Gastrocnemius medialis (tissue), 4 donors: ENCODE data around the gene CEBPA.

Source experiments
- POLR2A ChIP-seq, 2 donors: fragments of 450-650 bp; IDR thresholded peaks; one replicate each; pipeline ENCODE4 v1.6.1; 2017; ENCODE audit warnings: antibody characterized with exemption in 2 of 2, mild to moderate bottlenecking in 2 of 2, moderate library complexity in 2 of 2
- TF ChIP-seq, protein P1 (sequence below), 5 experiments: fragments of 450-650 bp in 3 of 5; fragments of 200-600 bp in 2 of 5; sonication (generic) in 2 of 5; IDR thresholded peaks in 4 of 5; conservative IDR thresholded peaks in 1 of 5; 1 replicate in 4 of 5; 2 replicates in 1 of 5; pipeline ENCODE4 v1.5.1; 2016 to 2019; ENCODE audit warnings: antibody characterized with exemption in 5 of 5, mild to moderate bottlenecking in 3 of 5, moderate library complexity in 3 of 5

DNA sequence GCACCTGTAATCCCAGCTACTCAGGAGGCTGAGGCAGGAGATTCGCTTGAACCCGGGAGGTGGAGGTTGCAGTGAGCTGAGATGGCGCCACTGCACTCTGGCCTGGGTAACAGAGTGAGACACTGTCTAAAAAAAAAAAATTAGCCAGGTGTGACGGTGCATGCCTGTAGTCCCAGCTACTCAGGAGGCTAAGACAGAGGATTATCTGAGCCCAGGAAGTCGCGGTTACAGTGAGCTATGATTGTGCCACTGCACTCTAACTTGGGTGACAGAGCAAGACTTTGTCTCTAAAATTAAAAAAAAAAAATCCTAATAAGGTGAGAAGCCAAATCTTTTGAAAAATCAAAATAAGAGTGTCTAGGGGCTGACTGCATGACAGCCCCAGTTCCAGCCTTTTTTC is 9.7 kb upstream of the CEBPA start:
- TF ChIP-seq, protein P1, sequence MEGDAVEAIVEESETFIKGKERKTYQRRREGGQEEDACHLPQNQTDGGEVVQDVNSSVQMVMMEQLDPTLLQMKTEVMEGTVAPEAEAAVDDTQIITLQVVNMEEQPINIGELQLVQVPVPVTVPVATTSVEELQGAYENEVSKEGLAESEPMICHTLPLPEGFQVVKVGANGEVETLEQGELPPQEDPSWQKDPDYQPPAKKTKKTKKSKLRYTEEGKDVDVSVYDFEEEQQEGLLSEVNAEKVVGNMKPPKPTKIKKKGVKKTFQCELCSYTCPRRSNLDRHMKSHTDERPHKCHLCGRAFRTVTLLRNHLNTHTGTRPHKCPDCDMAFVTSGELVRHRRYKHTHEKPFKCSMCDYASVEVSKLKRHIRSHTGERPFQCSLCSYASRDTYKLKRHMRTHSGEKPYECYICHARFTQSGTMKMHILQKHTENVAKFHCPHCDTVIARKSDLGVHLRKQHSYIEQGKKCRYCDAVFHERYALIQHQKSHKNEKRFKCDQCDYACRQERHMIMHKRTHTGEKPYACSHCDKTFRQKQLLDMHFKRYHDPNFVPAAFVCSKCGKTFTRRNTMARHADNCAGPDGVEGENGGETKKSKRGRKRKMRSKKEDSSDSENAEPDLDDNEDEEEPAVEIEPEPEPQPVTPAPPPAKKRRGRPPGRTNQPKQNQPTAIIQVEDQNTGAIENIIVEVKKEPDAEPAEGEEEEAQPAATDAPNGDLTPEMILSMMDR (IDR thresholded peaks at IDR 0.05 in 4 of 5, conservative IDR thresholded peaks at IDR 0.05 in 1 of 5), result no peak
- TF ChIP-seq POLR2A (IDR thresholded peaks at IDR 0.05), result no peak
